ENCODE data around the gene MCOLN3. TPM values are rescaled to one million over a fixed set of nuclear protein-coding genes. Genes with fewer than 3 reads are reported as not detected.

MCOLN3 gene
- total RNA-seq, 1 donor from 2014 or later: 0.75 TPM

DNA sequence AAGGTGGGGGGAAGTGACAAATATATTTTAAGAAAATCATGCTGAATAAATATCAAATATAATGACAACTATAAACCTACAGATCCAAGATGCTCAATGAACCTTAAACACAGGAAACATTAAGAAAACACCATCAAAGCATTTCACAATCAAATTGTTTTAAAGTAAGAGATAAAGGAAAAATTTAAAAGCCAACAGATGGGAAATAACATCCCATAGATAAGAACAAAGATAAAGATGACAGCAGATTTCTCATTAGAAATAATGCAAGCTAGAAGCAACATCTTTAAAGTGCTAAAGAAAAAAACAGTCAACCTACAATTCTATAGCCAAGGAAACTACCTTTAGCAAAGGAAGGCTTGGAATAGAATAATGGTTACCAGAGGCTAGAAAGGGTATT, 17.8 kb downstream of the MCOLN3 start:
- FAIRE-seq (no peak), DNase-seq (ENCODE audit: low read depth) (no peak)
- TF ChIP-seq, protein P1, sequence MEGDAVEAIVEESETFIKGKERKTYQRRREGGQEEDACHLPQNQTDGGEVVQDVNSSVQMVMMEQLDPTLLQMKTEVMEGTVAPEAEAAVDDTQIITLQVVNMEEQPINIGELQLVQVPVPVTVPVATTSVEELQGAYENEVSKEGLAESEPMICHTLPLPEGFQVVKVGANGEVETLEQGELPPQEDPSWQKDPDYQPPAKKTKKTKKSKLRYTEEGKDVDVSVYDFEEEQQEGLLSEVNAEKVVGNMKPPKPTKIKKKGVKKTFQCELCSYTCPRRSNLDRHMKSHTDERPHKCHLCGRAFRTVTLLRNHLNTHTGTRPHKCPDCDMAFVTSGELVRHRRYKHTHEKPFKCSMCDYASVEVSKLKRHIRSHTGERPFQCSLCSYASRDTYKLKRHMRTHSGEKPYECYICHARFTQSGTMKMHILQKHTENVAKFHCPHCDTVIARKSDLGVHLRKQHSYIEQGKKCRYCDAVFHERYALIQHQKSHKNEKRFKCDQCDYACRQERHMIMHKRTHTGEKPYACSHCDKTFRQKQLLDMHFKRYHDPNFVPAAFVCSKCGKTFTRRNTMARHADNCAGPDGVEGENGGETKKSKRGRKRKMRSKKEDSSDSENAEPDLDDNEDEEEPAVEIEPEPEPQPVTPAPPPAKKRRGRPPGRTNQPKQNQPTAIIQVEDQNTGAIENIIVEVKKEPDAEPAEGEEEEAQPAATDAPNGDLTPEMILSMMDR (IDR thresholded peaks at IDR 0.05; ENCODE audit: insufficient read depth, low read depth, low read length): no peak
- TF ChIP-seq EZH2 (IDR thresholded peaks at IDR 0.05; ENCODE audit: insufficient read depth, low read length): no peak
- H3K36me3 Mint-ChIP-seq (ENCODE audit: low read depth, unreplicated experiment): no peaks in the 10 kb centered on the region
- H3K27ac ChIP-seq (ENCODE audit: low read depth, low read length): no peak overlapping the region
- H3K4me3 Mint-ChIP-seq (ENCODE audit: unreplicated experiment): no peak overlapping the region
- H3K27me3 Mint-ChIP-seq (ENCODE audit: low read depth, unreplicated experiment): no peaks in the 10 kb centered on the region
- no peak overlapping the region for H2AFZ ChIP-seq (ENCODE audit: low read depth, low read length)
- no peak overlapping the region for H3K9ac ChIP-seq (ENCODE audit: low read length)
- H3K4me2 ChIP-seq (ENCODE audit: low read length): no peak overlapping the region
- H3K27ac Mint-ChIP-seq (ENCODE audit: unreplicated experiment): no peak overlapping the region
- H3K9me3 Mint-ChIP-seq (ENCODE audit: unreplicated experiment): no peaks in the 10 kb centered on the region
- H3K79me2 ChIP-seq (ENCODE audit: insufficient read depth, low read length): no peaks in the 10 kb centered on the region
- no peaks in the 10 kb centered on the region for H3K36me3 ChIP-seq (ENCODE audit: insufficient read depth, low read length)
- H3K9me3 ChIP-seq (ENCODE audit: insufficient read depth, low read depth, low read length): no peaks in the 10 kb centered on the region
- no peaks in the 10 kb centered on the region for H3K4me1 Mint-ChIP-seq (ENCODE audit: low read depth, unreplicated experiment)
- H3K4me1 ChIP-seq (ENCODE audit: insufficient read depth, low read length): no peaks in the 10 kb centered on the region
- H3K27me3 ChIP-seq (ENCODE audit: insufficient read depth, low read length): peaks cover 11% of the 10 kb centered on the region
- H4K20me1 ChIP-seq (ENCODE audit: insufficient read depth, low read length): no peaks in the 10 kb centered on the region
- H3K4me3 ChIP-seq (ENCODE audit: insufficient read depth, low read depth, low read length): no peak overlapping the region

DNA sequence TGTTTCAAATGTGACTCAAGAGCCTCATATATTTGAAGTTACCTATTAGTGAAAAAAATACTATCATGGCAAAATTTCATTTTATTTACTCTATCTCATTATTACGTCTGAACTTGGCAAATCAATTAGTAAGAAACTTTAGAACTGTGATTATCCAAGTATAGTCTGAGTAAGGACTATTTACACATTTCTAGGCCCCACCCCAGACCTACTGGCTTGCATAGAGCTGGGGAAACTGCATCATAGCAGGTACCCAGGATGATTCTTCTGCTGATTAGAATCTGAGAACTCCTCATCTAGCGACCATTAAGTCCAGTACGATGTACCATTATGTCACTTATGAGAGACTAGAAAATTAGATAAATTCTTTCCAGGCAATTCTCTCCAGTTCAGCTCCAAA, 20.1 kb downstream of the MCOLN3 start:
- Histone ChIP-seq H3K4me3 (ENCODE audit: insufficient read depth, low read depth, low read length) (no peak overlapping the region), H3K4me1 (ENCODE audit: insufficient read depth, low read length) (no peaks in the 10 kb centered on the region), H3K9ac (ENCODE audit: low read length) (no peak overlapping the region), H3K79me2 (ENCODE audit: insufficient read depth, low read length) (no peaks in the 10 kb centered on the region), H3K27me3 (ENCODE audit: insufficient read depth, low read length) (peaks cover 2% of the 10 kb centered on the region), H3K4me2 (ENCODE audit: low read length) (no peak overlapping the region), H3K36me3 (ENCODE audit: insufficient read depth, low read length) (no peaks in the 10 kb centered on the region), H3K9me3 (ENCODE audit: insufficient read depth, low read depth, low read length) (no peaks in the 10 kb centered on the region), H3K27ac (ENCODE audit: low read depth, low read length) (no peak overlapping the region), H2AFZ (ENCODE audit: low read depth, low read length) (no peak overlapping the region), H4K20me1 (ENCODE audit: insufficient read depth, low read length) (no peaks in the 10 kb centered on the region)
- H3K9me3 Mint-ChIP-seq (ENCODE audit: unreplicated experiment): no peaks in the 10 kb centered on the region
- H3K4me1 Mint-ChIP-seq (ENCODE audit: low read depth, unreplicated experiment): no peaks in the 10 kb centered on the region
- no peak overlapping the region for H3K4me3 Mint-ChIP-seq (ENCODE audit: unreplicated experiment)
- DNase-seq (ENCODE audit: low read depth): no peak
- H3K27ac Mint-ChIP-seq (ENCODE audit: unreplicated experiment): no peak overlapping the region
- no peaks in the 10 kb centered on the region for H3K27me3 Mint-ChIP-seq (ENCODE audit: low read depth, unreplicated experiment)
- no peak for FAIRE-seq
- H3K36me3 Mint-ChIP-seq (ENCODE audit: low read depth, unreplicated experiment): no peaks in the 10 kb centered on the region
- no peak for TF ChIP-seq EZH2 (IDR thresholded peaks at IDR 0.05; ENCODE audit: insufficient read depth, low read length)
- TF ChIP-seq, protein P1 (IDR thresholded peaks at IDR 0.05; ENCODE audit: insufficient read depth, low read depth, low read length): no peak

DNA sequence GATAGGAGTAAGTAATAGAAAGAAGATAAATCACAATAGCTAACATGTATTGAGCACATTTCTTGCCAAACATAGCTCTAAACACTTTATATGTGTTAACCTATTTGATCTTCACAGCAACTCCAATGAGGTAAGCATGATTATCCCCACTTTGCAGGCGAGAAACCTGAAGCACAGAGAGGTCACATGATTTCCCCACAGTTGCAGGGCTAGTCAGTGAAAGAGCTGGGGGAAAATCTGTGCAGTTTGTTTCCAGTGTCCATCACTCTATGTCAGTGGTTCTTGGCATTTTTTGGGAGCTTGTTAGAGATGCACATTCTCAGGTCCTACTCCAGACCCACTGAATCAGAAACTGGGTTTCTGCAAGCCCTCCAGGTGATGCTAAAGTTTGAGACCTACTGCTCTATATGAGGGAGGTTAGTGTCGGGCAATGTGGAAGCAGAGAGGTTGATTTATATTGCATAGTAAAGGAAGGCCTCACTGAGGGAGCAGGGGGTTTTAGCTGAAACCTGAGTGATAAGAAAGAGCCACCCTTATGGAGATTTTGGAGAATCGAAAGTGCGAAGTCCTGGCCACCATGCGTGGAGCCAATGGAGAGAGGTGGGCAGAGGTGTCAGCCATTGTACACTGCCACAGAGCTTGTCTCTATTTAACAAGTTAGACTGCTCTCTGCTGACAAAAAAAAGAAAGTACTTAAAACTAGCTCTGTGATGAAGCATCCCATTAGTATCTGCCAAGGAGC, 20.9 kb downstream of the MCOLN3 start:
- Histone ChIP-seq H3K4me2 (ENCODE audit: low read length) (no peak overlapping the region), H3K4me3 (ENCODE audit: insufficient read depth, low read depth, low read length) (no peak overlapping the region), H2AFZ (ENCODE audit: low read depth, low read length) (no peak overlapping the region), H3K79me2 (ENCODE audit: insufficient read depth, low read length) (no peaks in the 10 kb centered on the region), H4K20me1 (ENCODE audit: insufficient read depth, low read length) (no peaks in the 10 kb centered on the region), H3K27ac (ENCODE audit: low read depth, low read length) (no peak overlapping the region), H3K27me3 (ENCODE audit: insufficient read depth, low read length) (peaks cover 2% of the 10 kb centered on the region), H3K36me3 (ENCODE audit: insufficient read depth, low read length) (no peaks in the 10 kb centered on the region), H3K9ac (ENCODE audit: low read length) (no peak overlapping the region), H3K9me3 (ENCODE audit: insufficient read depth, low read depth, low read length) (no peaks in the 10 kb centered on the region), H3K4me1 (ENCODE audit: insufficient read depth, low read length) (no peaks in the 10 kb centered on the region)
- H3K27ac Mint-ChIP-seq (ENCODE audit: unreplicated experiment): no peak overlapping the region
- DNase-seq (ENCODE audit: low read depth) (no peak), FAIRE-seq (no peak)
- H3K27me3 Mint-ChIP-seq (ENCODE audit: low read depth, unreplicated experiment): no peaks in the 10 kb centered on the region
- H3K4me1 Mint-ChIP-seq (ENCODE audit: low read depth, unreplicated experiment): no peaks in the 10 kb centered on the region
- TF ChIP-seq, protein P1 (IDR thresholded peaks at IDR 0.05; ENCODE audit: insufficient read depth, low read depth, low read length): no peak
- no peak for TF ChIP-seq EZH2 (IDR thresholded peaks at IDR 0.05; ENCODE audit: insufficient read depth, low read length)
- no peaks in the 10 kb centered on the region for H3K9me3 Mint-ChIP-seq (ENCODE audit: unreplicated experiment)
- no peak overlapping the region for H3K4me3 Mint-ChIP-seq (ENCODE audit: unreplicated experiment)
- no peaks in the 10 kb centered on the region for H3K36me3 Mint-ChIP-seq (ENCODE audit: low read depth, unreplicated experiment)

Data from astrocyte (in vitro differentiated cells and primary cell).